AG10803 (cell line): ENCODE measurements around the gene MAGI1.

Experiments used
- DNase-seq: peaks from one replicate; pipeline ENCODE4 v3.0.0; 2010; ENCODE audit warnings: low read depth
- H3K4me3 ChIP-seq: 2 replicates; pipeline ENCODE4 v1.5.1; 2011; ENCODE audit warnings: mild to moderate bottlenecking, low read length, control low read depth
- TF ChIP-seq, protein P1 (sequence below): conservative IDR thresholded peaks from 2 replicates; pipeline ENCODE4 v1.5.1; 2011; ENCODE audit warnings: mild to moderate bottlenecking, low read length, control low read depth, inconsistent platforms

The MAGI1 gene

DNA sequence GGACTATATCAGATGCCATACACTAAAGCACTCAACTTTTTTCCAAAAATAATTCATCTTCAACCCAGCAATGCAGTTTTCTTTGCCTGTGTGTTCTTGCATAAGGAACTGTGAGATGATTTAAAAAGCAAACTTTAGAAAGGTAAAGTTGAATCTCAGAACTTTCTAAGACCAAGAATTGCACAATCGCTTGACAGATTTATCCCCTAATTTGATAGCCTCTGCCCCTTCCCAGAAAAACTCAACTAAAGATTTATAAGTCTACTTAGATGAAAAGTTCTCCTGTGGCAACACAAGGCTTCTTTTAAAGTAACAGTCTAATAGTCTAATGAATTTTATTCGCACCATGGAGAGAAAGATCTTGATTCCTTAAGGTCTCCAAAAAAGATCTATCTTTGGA is 259.3 kb downstream of the MAGI1 start:
- no peak for DNase-seq
- H3K4me3 ChIP-seq: no peak overlapping the region
- TF ChIP-seq, protein P1, sequence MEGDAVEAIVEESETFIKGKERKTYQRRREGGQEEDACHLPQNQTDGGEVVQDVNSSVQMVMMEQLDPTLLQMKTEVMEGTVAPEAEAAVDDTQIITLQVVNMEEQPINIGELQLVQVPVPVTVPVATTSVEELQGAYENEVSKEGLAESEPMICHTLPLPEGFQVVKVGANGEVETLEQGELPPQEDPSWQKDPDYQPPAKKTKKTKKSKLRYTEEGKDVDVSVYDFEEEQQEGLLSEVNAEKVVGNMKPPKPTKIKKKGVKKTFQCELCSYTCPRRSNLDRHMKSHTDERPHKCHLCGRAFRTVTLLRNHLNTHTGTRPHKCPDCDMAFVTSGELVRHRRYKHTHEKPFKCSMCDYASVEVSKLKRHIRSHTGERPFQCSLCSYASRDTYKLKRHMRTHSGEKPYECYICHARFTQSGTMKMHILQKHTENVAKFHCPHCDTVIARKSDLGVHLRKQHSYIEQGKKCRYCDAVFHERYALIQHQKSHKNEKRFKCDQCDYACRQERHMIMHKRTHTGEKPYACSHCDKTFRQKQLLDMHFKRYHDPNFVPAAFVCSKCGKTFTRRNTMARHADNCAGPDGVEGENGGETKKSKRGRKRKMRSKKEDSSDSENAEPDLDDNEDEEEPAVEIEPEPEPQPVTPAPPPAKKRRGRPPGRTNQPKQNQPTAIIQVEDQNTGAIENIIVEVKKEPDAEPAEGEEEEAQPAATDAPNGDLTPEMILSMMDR: no peak

DNA sequence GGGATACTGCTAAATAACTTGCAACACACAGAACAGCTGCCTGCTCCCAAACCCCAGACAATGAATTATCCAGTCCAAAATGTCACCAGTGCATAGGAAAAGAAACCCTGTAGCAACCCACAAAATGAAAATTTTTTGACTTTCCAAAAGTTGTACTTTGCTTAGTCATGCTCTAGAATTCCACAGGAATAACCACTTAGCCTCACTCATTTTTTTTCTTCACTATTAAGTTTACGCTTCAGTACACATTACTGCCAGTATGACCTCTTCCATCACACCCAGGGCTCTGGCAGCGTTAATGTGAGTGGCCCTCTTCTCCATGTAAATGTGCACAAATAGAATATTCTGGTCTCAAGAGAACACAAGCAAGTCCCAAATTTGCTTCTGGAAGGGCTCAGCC is 259.8 kb downstream of the MAGI1 start:
- no peak overlapping the region for H3K4me3 ChIP-seq
- TF ChIP-seq, protein P1: no peak
- DNase-seq: peak; percentile 42

DNA sequence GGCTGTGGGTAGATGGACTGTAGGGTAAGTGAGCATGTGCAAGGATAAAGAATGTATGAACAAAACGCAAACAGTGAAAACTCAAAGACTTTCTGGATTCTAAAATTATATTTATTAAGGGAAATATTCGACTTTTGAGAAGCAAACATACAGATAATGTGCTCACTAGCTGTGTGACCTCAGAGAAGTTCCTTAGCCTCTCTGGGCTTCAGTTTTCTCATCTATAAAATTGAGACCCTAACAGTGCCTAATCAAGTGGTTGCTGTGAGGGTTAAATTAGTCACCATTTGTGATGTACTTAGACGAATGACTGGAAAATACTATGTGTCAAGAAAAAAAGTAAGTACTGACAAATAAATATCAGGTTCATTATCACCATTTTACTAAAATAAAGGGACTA is 261.7 kb downstream of the MAGI1 start:
- DNase-seq: no peak
- peak overlapping the region; percentile 25; the same call in 1 of the 2 replicates for H3K4me3 ChIP-seq
- TF ChIP-seq, protein P1: no peak

DNA sequence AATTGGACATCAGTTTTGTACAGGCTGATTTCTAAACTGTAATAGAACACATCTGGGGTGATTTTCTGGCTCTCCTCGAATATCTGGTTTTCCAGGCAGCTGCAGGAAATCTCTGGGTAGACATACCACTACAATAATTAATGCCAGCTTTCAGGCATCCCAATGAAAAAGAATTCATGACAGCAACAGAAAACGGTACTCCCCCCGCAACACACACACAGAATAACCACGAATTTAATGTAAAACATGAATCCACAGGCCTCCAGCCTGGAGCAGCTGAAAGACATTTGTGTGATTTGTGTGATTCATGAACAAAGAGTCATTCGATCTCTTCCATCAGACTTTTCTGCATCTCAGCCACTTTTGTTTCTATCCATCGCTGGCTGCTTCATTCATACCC is 262.2 kb downstream of the MAGI1 start:
- TF ChIP-seq, protein P1: no peak
- DNase-seq: peak; percentile 95
- H3K4me3 ChIP-seq: peak overlapping the region; percentile 25; the same call in 1 of the 2 replicates

DNA sequence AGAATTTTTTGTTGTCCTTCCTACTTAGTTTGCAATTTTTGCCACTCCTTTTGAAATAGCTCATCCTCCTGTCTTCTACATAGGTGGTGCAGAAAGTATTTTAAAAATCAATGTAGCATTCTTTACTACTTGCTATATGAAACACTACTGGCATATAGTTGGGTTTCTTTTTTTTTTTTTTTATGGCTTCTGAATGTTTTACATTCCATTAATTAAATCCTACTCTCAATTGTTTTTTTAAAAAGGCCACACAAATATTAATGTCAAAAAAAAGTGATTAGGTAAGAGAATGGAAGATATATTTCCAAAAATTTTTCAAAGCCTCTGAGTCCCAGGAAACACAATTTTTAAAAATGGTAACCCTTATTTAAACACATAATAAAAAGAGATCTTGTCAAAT is 262.6 kb downstream of the MAGI1 start:
- peak; percentile 40 for DNase-seq
- no peak overlapping the region for H3K4me3 ChIP-seq
- TF ChIP-seq, protein P1: no peak

DNA sequence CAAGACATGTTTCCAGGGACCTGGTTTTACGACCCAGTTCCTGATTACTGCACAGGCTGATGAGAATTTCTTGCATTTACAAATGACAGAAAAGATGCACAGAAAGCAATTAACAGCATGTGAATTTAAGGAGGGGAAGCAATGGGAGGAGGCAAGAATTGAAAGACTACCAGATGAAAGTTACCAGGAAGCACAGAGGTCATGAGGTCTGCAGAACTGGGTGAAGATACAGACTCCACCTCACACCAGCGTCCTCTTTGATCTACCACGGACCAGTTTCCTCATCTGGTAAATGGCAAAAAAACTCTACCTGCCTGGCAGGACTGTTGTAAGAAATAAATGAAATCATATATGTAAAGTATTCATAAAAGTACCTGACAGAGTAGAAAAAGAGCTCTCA is 266.0 kb downstream of the MAGI1 start:
- no peak overlapping the region for H3K4me3 ChIP-seq
- DNase-seq: no peak
- TF ChIP-seq, protein P1: no peak

DNA sequence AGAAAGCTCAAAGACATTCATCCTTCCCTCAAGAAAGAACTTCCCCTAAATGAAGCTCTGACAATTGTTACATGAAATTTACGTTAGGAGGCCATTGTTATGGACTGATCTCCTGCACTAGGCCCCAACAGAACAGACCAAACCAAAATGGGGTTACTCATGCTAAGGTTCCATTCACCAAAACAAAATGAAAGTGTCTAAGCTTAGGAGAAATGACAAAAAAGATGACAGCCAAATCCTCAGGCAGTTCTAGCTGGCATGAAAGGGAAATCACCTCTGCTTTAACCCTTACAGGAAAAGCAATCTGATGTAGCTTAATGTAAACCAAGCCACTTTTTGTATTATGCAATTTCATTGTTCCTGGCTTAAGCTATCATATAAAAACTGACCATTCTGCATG is 271.2 kb downstream of the MAGI1 start:
- DNase-seq: no peak
- no peak overlapping the region for H3K4me3 ChIP-seq
- TF ChIP-seq, protein P1: no peak
